Lower lobe of right lung (tissue), 2 donors: ENCODE data around the gene DNAJC30. TPM values are rescaled to one million over a fixed set of nuclear protein-coding genes. Genes with fewer than 3 reads are reported as not detected.

Source experiments
- ATAC-seq, 2 donors: fragments of 200-7000 bp; cut with Tn5 transposase; one replicate each; pipeline ENCODE4 v1.9.1; 2020 to 2022; ENCODE audit warnings: mild to moderate bottlenecking in 2 of 2, moderate library complexity in 2 of 2
- DNase-seq: peaks from one replicate; pipeline ENCODE4 v3.0.0-alpha.2; 2020
- H3K27ac ChIP-seq: fragments of 200-600 bp; one replicate; pipeline ENCODE4 v1.8.0; 2022
- H3K27me3 ChIP-seq: fragments of 200-600 bp; one replicate; pipeline ENCODE4 v1.8.0; 2022; ENCODE audit warnings: low read depth
- H3K36me3 ChIP-seq: fragments of 200-600 bp; one replicate; pipeline ENCODE4 v1.8.0; 2022; ENCODE audit warnings: mild to moderate bottlenecking
- H3K4me1 ChIP-seq: fragments of 200-600 bp; one replicate; pipeline ENCODE4 v1.8.0; 2022
- H3K4me3 ChIP-seq: fragments of 200-600 bp; one replicate; pipeline ENCODE4 v1.8.0; 2022; ENCODE audit warnings: mild to moderate bottlenecking
- H3K9me3 ChIP-seq: fragments of 200-600 bp; one replicate; pipeline ENCODE4 v1.8.0; 2022
- CTCF ChIP-seq: fragments of 200-600 bp; IDR thresholded peaks from one replicate; pipeline ENCODE4 v1.8.0; 2022; ENCODE audit warnings: antibody characterized with exemption, mild to moderate bottlenecking
- intact Hi-C: fragments of 100-400 bp; cut with DNase I; formaldehyde crosslinking; loops from one replicate; pipeline ENCODE4 v1.11.0; 2022
- total RNA-seq: library from RNA; stranded (reverse); fragmentation: NEBNext Ultra II Directional; extraction: Animal tissue kit (Norgen Biotek cat#: 25700); gene quantifications from one replicate; pipeline ENCODE4 v1.2.1, GENCODE V29; 2021
- donor health status: DM: no; HTN: yes; CAD: no; lungs with severe emphysema.

Gene DNAJC30
- total RNA-seq, 1 donor from 2014 or later: 10.5 TPM

GRCh38 chr7:73644688-73645286, 38.5 kb downstream of the DNAJC30 start:
- intact Hi-C loops: no loop called here
- DNase-seq (no peak), ATAC-seq (no peak)
- Histone ChIP-seq H3K36me3 (no peaks in the 10 kb centered on the region), H3K9me3 (peaks cover 10% of the 10 kb centered on the region), H3K27me3 (peaks cover 30% of the 10 kb centered on the region), H3K27ac (no peak overlapping the region), H3K4me1 (peaks cover 3% of the 10 kb centered on the region), H3K4me3 (no peak overlapping the region)
- TF ChIP-seq CTCF: no peak

- intact Hi-C loops: no loop called here
- no peak overlapping the region for H3K27ac ChIP-seq
Measured at GRCh38 chr7:73642834-73643233, 40.4 kb downstream of the DNAJC30 start.

GRCh38 chr7:73638911-73639310, 44.3 kb downstream of the DNAJC30 start:
- Histone ChIP-seq H3K27ac (no peak overlapping the region), H3K4me3 (no peak overlapping the region), H3K36me3 (no peaks in the 10 kb centered on the region), H3K4me1 (no peaks in the 10 kb centered on the region), H3K9me3 (peaks cover 10% of the 10 kb centered on the region), H3K27me3 (peaks cover 7% of the 10 kb centered on the region)
- intact Hi-C loops: no loop called here
- DNase-seq (no peak), ATAC-seq (no peak)
- TF ChIP-seq CTCF: no peak

More at GRCh38 chr7:73642834-73643233, 40.4 kb downstream of the DNAJC30 start:
- TF ChIP-seq CTCF: no peak
- DNase-seq (no peak), ATAC-seq (no peak)
- Histone ChIP-seq H3K36me3 (no peaks in the 10 kb centered on the region), H3K9me3 (peaks cover 10% of the 10 kb centered on the region), H3K27me3 (peaks cover 22% of the 10 kb centered on the region), H3K4me3 (no peak overlapping the region), H3K4me1 (peaks cover under 1% of the 10 kb centered on the region)

- Histone ChIP-seq H3K4me3 (no peak overlapping the region), H3K36me3 (no peaks in the 10 kb centered on the region), H3K4me1 (no peaks in the 10 kb centered on the region), H3K27me3 (peaks cover 23% of the 10 kb centered on the region), H3K9me3 (no peaks in the 10 kb centered on the region), H3K27ac (no peak overlapping the region)
- intact Hi-C loops: no loop called here
- TF ChIP-seq CTCF: no peak
- DNase-seq: no peak
- no peak for ATAC-seq
Measured at GRCh38 chr7:73635428-73636200, 47.6 kb downstream of the DNAJC30 start.

- intact Hi-C loops: no loop called here
- DNase-seq: no peak
- TF ChIP-seq CTCF: no peak
- no peaks in the 10 kb centered on the region for H3K36me3 ChIP-seq
- no peak for ATAC-seq
- peaks cover 23% of the 10 kb centered on the region for H3K27me3 ChIP-seq
- no peak overlapping the region for H3K27ac ChIP-seq
- no peak overlapping the region for H3K4me3 ChIP-seq
- no peaks in the 10 kb centered on the region for H3K4me1 ChIP-seq
- no peaks in the 10 kb centered on the region for H3K9me3 ChIP-seq
Measured at GRCh38 chr7:73633844-73634243, 49.4 kb downstream of the DNAJC30 start.
